Heart left ventricle (tissue), 13 donors: Measurements from ENCODE around the gene ACKR1.

Source experiments
- POLR2A ChIP-seq, 2 donors: fragments of 450-650 bp; IDR thresholded peaks; one replicate each; pipeline ENCODE4 v1.6.1; 2017; ENCODE audit warnings: antibody characterized with exemption in 2 of 2, mild to moderate bottlenecking in 2 of 2, moderate library complexity in 2 of 2
- TF ChIP-seq, protein P1 (sequence below), 12 donors: fragments of 200-600 bp; sonication (generic) in 4 of 12; IDR thresholded peaks; one replicate each; pipeline versions ENCODE4 v1.5.0 to v1.8.0; 2018 to 2022; ENCODE audit warnings: antibody characterized with exemption in 12 of 12, mild to moderate bottlenecking in 5 of 12
- donor health status: ischemic (EF 13 %, LVEDD 7.1; RV severe dilation, severe dysfunction).
- donor health status: DM: no; HTN: yes; CAD: no.
- donor health status: DM: no; HTN: no; CAD: no.
- donor health status: ischemic (EF 25% LVEDD 6.9; RV normal size, moderate dysfunction).
- donor health status: ischemic (EF 25% LVEDD 5.7; RV mildly dilated, moderate dysfunction).
- donor health status: ischemic (EF 35%, LVEDD 5.7; RV mildly dilated, moderate dysfunction).
- donor health status: nonischemic (EF 11% LVEDD 7.7; RV severe dilation, severe dysfunction).
- donor health status: DM: yes; HTN: yes; CAD: no.
- donor health status: PGD.
- donor health status: ischemic (EF 29% LVEDD 5.4; RV normal size, mild dysfunction).
- donor health status: nonischemic (EF 23%, LVEDD 6.1; RV moderate dilation, normal function).

DNA sequence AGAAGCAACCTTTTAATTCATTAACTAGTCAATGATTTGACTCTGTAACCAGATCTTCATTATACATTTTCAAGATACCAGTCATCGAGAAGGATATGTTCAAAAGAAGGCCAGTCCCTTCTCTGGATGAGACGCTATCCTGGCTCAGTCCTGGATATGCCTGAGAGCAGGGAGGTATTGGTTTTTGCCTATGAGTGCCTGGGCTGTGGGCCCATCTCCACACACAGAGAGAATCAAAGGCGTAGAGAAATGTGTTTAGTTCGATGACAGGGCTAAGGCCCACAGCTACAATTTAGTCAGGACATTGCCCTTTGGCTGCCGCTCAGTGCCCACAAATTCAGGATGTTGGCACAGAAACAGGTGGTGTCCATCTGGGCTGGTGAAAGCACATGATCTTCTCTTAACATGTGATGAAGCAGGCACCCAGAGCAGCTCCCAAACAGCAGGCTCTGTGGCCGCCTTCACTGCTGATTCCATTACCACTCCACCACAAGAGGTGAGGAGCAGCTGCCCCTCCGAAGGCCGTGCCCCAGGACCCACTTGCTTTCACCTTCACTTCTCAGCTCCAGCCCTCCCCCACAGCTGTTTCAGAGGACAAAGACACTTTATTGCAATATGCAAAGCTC lies 24.7 kb downstream of the ACKR1 start:
- no peak for TF ChIP-seq POLR2A (IDR thresholded peaks at IDR 0.05)
- TF ChIP-seq, protein P1, sequence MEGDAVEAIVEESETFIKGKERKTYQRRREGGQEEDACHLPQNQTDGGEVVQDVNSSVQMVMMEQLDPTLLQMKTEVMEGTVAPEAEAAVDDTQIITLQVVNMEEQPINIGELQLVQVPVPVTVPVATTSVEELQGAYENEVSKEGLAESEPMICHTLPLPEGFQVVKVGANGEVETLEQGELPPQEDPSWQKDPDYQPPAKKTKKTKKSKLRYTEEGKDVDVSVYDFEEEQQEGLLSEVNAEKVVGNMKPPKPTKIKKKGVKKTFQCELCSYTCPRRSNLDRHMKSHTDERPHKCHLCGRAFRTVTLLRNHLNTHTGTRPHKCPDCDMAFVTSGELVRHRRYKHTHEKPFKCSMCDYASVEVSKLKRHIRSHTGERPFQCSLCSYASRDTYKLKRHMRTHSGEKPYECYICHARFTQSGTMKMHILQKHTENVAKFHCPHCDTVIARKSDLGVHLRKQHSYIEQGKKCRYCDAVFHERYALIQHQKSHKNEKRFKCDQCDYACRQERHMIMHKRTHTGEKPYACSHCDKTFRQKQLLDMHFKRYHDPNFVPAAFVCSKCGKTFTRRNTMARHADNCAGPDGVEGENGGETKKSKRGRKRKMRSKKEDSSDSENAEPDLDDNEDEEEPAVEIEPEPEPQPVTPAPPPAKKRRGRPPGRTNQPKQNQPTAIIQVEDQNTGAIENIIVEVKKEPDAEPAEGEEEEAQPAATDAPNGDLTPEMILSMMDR (IDR thresholded peaks at IDR 0.05): no peak
